SK-N-SH (cell line): ENCODE measurements around the gene TBC1D1. TPM values are rescaled to one million over a fixed set of nuclear protein-coding genes. Genes with fewer than 3 reads are reported as not detected.

Experiments
- CTCF ChIA-PET: fragments of 300-600, 350-600 bp; formaldehyde crosslinking; extraction: SDS; loops from one replicate; lab custom pipeline; 2021; lab: Yijun Ruan, JAX
- POLR2A ChIA-PET: fragments of 350-600 bp; sonication (Branson Sonifier 250); formaldehyde crosslinking; extraction: SDS; loops from one replicate; lab custom pipeline; 2020; ENCODE audit warnings: antibody characterized with exemption, inconsistent platforms; lab: Yijun Ruan, JAX
- DNase-seq: peaks from one replicate; pipeline ENCODE4 v3.0.0; 2012
- H2AFZ ChIP-seq: fragments of 200-600 bp; sonication (generic); 2 replicates; pipeline ENCODE4 v1.8.1; 2016; ENCODE audit warnings: antibody characterized with exemption, mild to moderate bottlenecking, low read depth
- H3F3A ChIP-seq: fragments of 200-600 bp; sonication (generic); replicated peaks from 2 replicates; pipeline ENCODE3; 2016; ENCODE audit warnings: antibody characterized with exemption, mild to moderate bottlenecking; ENCODE audit not compliant: insufficient read depth
- H3K27ac ChIP-seq, 2 experiments: fragments of 200-500 bp in 1 of 2; fragments of 200-600 bp in 1 of 2; sonication (Bioruptor generic) in 1 of 2; sonication (generic), shearing (Covaris generic) in 1 of 2; 2 replicates each; pipeline versions ENCODE4 v1.5.1 to v1.6.1; 2014 to 2016; ENCODE audit warnings: low read depth in 2 of 2, inconsistent platforms in 1 of 2, low read length in 1 of 2, mild to moderate bottlenecking in 1 of 2, mixed read lengths in 1 of 2
- H3K27me3 ChIP-seq: fragments of 200-600 bp; sonication (generic), shearing (Covaris generic); 2 replicates; pipeline ENCODE4 v1.6.1; 2016; ENCODE audit warnings: mixed run types; ENCODE audit not compliant: insufficient read depth
- H3K36me3 ChIP-seq, 2 experiments: fragments of 200-500 bp in 1 of 2; fragments of 200-600 bp in 1 of 2; sonication (Bioruptor generic) in 1 of 2; sonication (generic) in 1 of 2; replicated peaks in 1 of 2; 2 replicates each; pipeline versions ENCODE3 to v1.5.1; 2014 to 2016; ENCODE audit warnings: low read length in 1 of 2, mild to moderate bottlenecking in 1 of 2; ENCODE audit not compliant: insufficient read depth in 2 of 2, control insufficient read depth in 1 of 2
- H3K4me1 ChIP-seq, 2 experiments: fragments of 200-500 bp in 1 of 2; fragments of 200-600 bp in 1 of 2; sonication (Bioruptor generic) in 1 of 2; sonication (generic), shearing (Covaris generic) in 1 of 2; 2 replicates each; pipeline versions ENCODE4 v1.5.1 to v1.6.1; 2014 to 2016; ENCODE audit warnings: low read depth in 1 of 2, low read length in 1 of 2, mixed run types in 1 of 2; ENCODE audit not compliant: insufficient read depth in 2 of 2, control insufficient read depth in 1 of 2
- H3K4me2 ChIP-seq: fragments of 200-600 bp; sonication (generic), shearing (Covaris generic); 2 replicates; pipeline ENCODE4 v1.6.1; 2017; ENCODE audit warnings: mixed run types
- H3K4me3 ChIP-seq, 2 experiments: fragments of 200-500 bp in 1 of 2; fragments of 200-600 bp in 1 of 2; sonication (Bioruptor generic) in 1 of 2; sonication (generic), shearing (Covaris generic) in 1 of 2; 2 replicates each; pipeline versions ENCODE4 v1.5.1 to v1.8.1; 2014 to 2016; ENCODE audit warnings: low read depth in 2 of 2, inconsistent platforms in 1 of 2, low read length in 1 of 2, mild to moderate bottlenecking in 1 of 2, mixed read lengths in 1 of 2, moderate library complexity in 1 of 2
- H3K79me2 ChIP-seq: fragments of 200-600 bp; sonication (generic); 2 replicates; pipeline ENCODE4 v1.8.1; 2017; ENCODE audit warnings: mild to moderate bottlenecking; ENCODE audit not compliant: insufficient read depth
- H3K9ac ChIP-seq: fragments of 200-600 bp; sonication (generic); 2 replicates; pipeline ENCODE4 v1.6.1; 2017; ENCODE audit warnings: mixed run types
- H3K9me2 ChIP-seq: fragments of 200-600 bp; sonication (generic); 2 replicates; pipeline ENCODE4 v1.6.1; 2017; ENCODE audit warnings: mixed run types
- H3K9me3 ChIP-seq: fragments of 200-600 bp; sonication (generic); 2 replicates; pipeline ENCODE4 v1.6.1; 2017; ENCODE audit warnings: mixed run types, mild to moderate bottlenecking, moderate library complexity
- H4K20me1 ChIP-seq: fragments of 200-600 bp; sonication (generic); 2 replicates; pipeline ENCODE4 v1.6.1; 2017; ENCODE audit warnings: mild to moderate bottlenecking, mixed run types; ENCODE audit not compliant: insufficient read depth
- ELF1 ChIP-seq: IDR thresholded peaks from 2 replicates; pipeline ENCODE4 v1.4.0; 2012
- IRF3 ChIP-seq: fragments of 150-350 bp; IDR thresholded peaks from 2 replicates; pipeline ENCODE4 v1.6.1; 2016; ENCODE audit warnings: mild to moderate bottlenecking, low read depth, low read length
- NFIC ChIP-seq: IDR thresholded peaks from 2 replicates; pipeline ENCODE4 v1.4.0; 2012; ENCODE audit warnings: borderline replicate concordance
- PBX3 ChIP-seq: IDR thresholded peaks from 2 replicates; pipeline ENCODE4; 2012
- RCOR1 ChIP-seq: fragments of 150-350 bp; IDR thresholded peaks from 2 replicates; pipeline ENCODE4 v1.6.1; 2017; ENCODE audit warnings: antibody characterized with exemption, low read length
- REST ChIP-seq: IDR thresholded peaks from 2 replicates; pipeline ENCODE4 v1.6.1; 2012; ENCODE audit warnings: mild to moderate bottlenecking, low read depth, low read length, moderate library complexity
- SMC3 ChIP-seq: IDR thresholded peaks from 2 replicates; pipeline ENCODE4 v1.6.1; 2012; ENCODE audit warnings: low read depth, low read length, improper control_type of control experiment
- TCF12 ChIP-seq: IDR thresholded peaks from 2 replicates; pipeline ENCODE4 v1.4.0; 2012
- ZBTB33 ChIP-seq: IDR thresholded peaks from 2 replicates; pipeline ENCODE4 v1.4.0; 2012; ENCODE audit warnings: low read depth, borderline replicate concordance
- WGBS: methylation state at CpG from one replicate; pipeline ENCODE4 v1.1.6; 2017; ENCODE audit warnings: low lambda C conversion rate; 5-methylcytosine and 5-hydroxymethylcytosine counted together
- polyA plus RNA-seq, 3 experiments: library from polyadenylated mRNA; depleted of rRNA; stranded (reverse); fragments of >200 nt; gene quantifications; 2 replicates each; pipeline ENCODE4 v1.2.3, GENCODE V29; 2012

Gene TBC1D1
- polyA plus RNA-seq, 1 of the 3 experiments (the other 2 are of a cell fraction), result 29.8 TPM

- TF ChIP-seq REST (no peak), IRF3 (no peak)
Measured at GRCh38 chr4:38009949-38010348, 119.1 kb downstream of the TBC1D1 start (continued).

- peaks cover 2% of the 10 kb centered on the region; the same call in 1 of the 2 replicates for H3K79me2 ChIP-seq
- no peaks in the 10 kb centered on the region for H3F3A ChIP-seq
- no peaks in the 10 kb centered on the region for H3K27me3 ChIP-seq
Measured at GRCh38 chr4:38011511-38012162, 120.8 kb downstream of the TBC1D1 start.

More at GRCh38 chr4:38011511-38012162, 120.8 kb downstream of the TBC1D1 start:
- no peak overlapping the region for H3K4me2 ChIP-seq
- TF ChIP-seq RCOR1, result no peak
- no peak for TF ChIP-seq ELF1
- no peak for TF ChIP-seq NFIC
- no peak for TF ChIP-seq SMC3
- TF ChIP-seq PBX3, result no peak
- no peak for TF ChIP-seq ZBTB33
- no peak for TF ChIP-seq TCF12
- no peaks in the 10 kb centered on the region for H3K9me2 ChIP-seq
- H3K4me1 ChIP-seq, result peaks cover 0 to 9% of the 10 kb centered on the region in 2 experiments; a peak in 1 of 4 replicates
- no peak overlapping the region for H2AFZ ChIP-seq
- H3K4me3 ChIP-seq, result no peak overlapping the region
- POLR2A ChIA-PET, result no interaction called here
- H3K27ac ChIP-seq, result no peak overlapping the region
- no peak overlapping the region for H3K9ac ChIP-seq
- peaks cover 0 to 3% of the 10 kb centered on the region in 2 experiments for H3K36me3 ChIP-seq
- 87% methylated on average over 3 of the region's 3 CpGs for WGBS
- DNase-seq, result no peak
- CTCF ChIA-PET, result interaction anchor here (1.0 kb wide), 1 partner anchor 9 kb away, joined by 3 read pairs; no protein-coding TSS in a partner anchor
- H3K9me3 ChIP-seq, result no peaks in the 10 kb centered on the region
- H4K20me1 ChIP-seq, result no peaks in the 10 kb centered on the region; the same call in 1 of the 2 replicates
